Measurements from ENCODE around the gene RPP30.

GRCh38 chr10:90889636-90890035 is 17.9 kb downstream of the RPP30 start:
- TF ChIP-seq EZH2 (IDR thresholded peaks at IDR 0.05; ENCODE audit: insufficient read depth, poor library complexity, severe bottlenecking) (no peak), EZH2phosphoT487 (IDR thresholded peaks at IDR 0.05; ENCODE audit: insufficient read depth, low read depth) (no peak)

All from GM23248 (cell line).